HL-60 (cell line): ENCODE results near the gene ZBTB42.

Source experiments
- DNase-seq, 2 experiments: peaks; one replicate each; pipeline ENCODE4 v3.0.0-alpha.2; 2010 to 2020; ENCODE audit warnings: low read depth in 1 of 2, low spot score in 1 of 2
- H3K27ac ChIP-seq: fragments of 250-450 bp; sonication (Bioruptor Pico); replicated peaks from 2 replicates; pipeline ENCODE4 v1.5.1; 2020; ENCODE audit warnings: mild to moderate bottlenecking, moderate library complexity
- H3K27me3 ChIP-seq: fragments of 250-450 bp; sonication (Bioruptor Pico); 2 replicates; pipeline ENCODE4 v1.5.1; 2021; ENCODE audit warnings: mild to moderate bottlenecking, moderate library complexity; ENCODE audit not compliant: insufficient read depth, poor library complexity, severe bottlenecking
- H3K4me3 ChIP-seq: replicated peaks from 2 replicates; pipeline ENCODE4 v1.5.1; 2011; ENCODE audit warnings: mild to moderate bottlenecking, control low read depth, low read length; ENCODE audit not compliant: insufficient read depth
- CTCF ChIP-seq: IDR thresholded peaks from one replicate; pipeline ENCODE4 v1.5.1; 2011; ENCODE audit warnings: low read length, control low read depth, inconsistent platforms; ENCODE audit not compliant: insufficient read depth
- GABPA ChIP-seq: IDR thresholded peaks from 2 replicates; pipeline ENCODE4 v1.6.1; 2012; ENCODE audit warnings: low read depth
- POLR2AphosphoS5 ChIP-seq: IDR thresholded peaks from 2 replicates; pipeline ENCODE4 v1.6.1; 2012; ENCODE audit warnings: low read depth
- REST ChIP-seq: IDR thresholded peaks from 2 replicates; pipeline ENCODE4 v1.6.1; 2012; ENCODE audit warnings: low read depth; ENCODE audit not compliant: insufficient replicate concordance
- SPI1 ChIP-seq: IDR thresholded peaks from 2 replicates; pipeline ENCODE4 v1.6.1; 2012; ENCODE audit warnings: low read depth, mild to moderate bottlenecking, borderline replicate concordance

The ZBTB42 gene

GRCh38 chr14:104806625-104807465 lies 5.9 kb downstream of the ZBTB42 start:
- TF ChIP-seq SPI1 (peak; percentile 96), REST (no peak), GABPA (no peak), POLR2AphosphoS5 (no peak), CTCF (no peak)
- Histone ChIP-seq H3K27ac (no peak overlapping the region), H3K4me3 (no peak overlapping the region), H3K27me3 (peaks cover 2% of the 10 kb centered on the region)
- DNase-seq: no peak

- H3K27me3 ChIP-seq: no peaks in the 10 kb centered on the region
- H3K27ac ChIP-seq: no peak overlapping the region
- no peak overlapping the region for H3K4me3 ChIP-seq
- DNase-seq: no peak
- TF ChIP-seq POLR2AphosphoS5 (no peak), SPI1 (no peak), CTCF (no peak), GABPA (no peak), REST (no peak)
Measured at GRCh38 chr14:104808456-104808855, 7.6 kb downstream of the ZBTB42 start.

- no peak for DNase-seq
- Histone ChIP-seq H3K4me3 (no peak overlapping the region), H3K27ac (no peak overlapping the region), H3K27me3 (no peaks in the 10 kb centered on the region)
- TF ChIP-seq CTCF (no peak), REST (no peak), SPI1 (no peak), POLR2AphosphoS5 (no peak), GABPA (no peak)
Measured at GRCh38 chr14:104810316-104810715, 9.4 kb downstream of the ZBTB42 start.
